Right lobe of liver (tissue), 6 donors: ENCODE data around the gene NOS1. TPM values are rescaled to one million over a fixed set of nuclear protein-coding genes. Genes with fewer than 3 reads are reported as not detected.

Source experiments
- ATAC-seq, 4 donors: fragments of 200-7000 bp; cut with Tn5 transposase; one replicate each; pipeline ENCODE4 v1.9.1; 2020; ENCODE audit warnings: mild to moderate bottlenecking in 4 of 4, moderate library complexity in 4 of 4
- DNase-seq, 3 donors: peaks; one replicate each; pipeline ENCODE4 v3.0.0-alpha.2; 2020
- H3K27ac ChIP-seq, 3 donors: fragments of 200-600 bp; one replicate each; pipeline ENCODE4 v1.8.0; 2022
- H3K27me3 ChIP-seq, 2 donors: fragments of 200-600 bp; one replicate each; pipeline ENCODE4 v1.8.0; 2022
- H3K36me3 ChIP-seq, 4 donors: fragments of 200-600 bp; sonication (generic) in 1 of 4; one replicate each; pipeline versions ENCODE4 v1.5.1 to v1.8.0; 2017 to 2022; ENCODE audit warnings: control low read depth in 1 of 4
- H3K4me1 ChIP-seq, 4 donors: fragments of 200-600 bp; sonication (generic) in 1 of 4; one replicate each; pipeline versions ENCODE4 v1.5.1 to v1.8.0; 2017 to 2022; ENCODE audit warnings: control low read depth in 1 of 4
- H3K4me3 ChIP-seq, 3 donors: fragments of 200-600 bp; one replicate each; pipeline ENCODE4 v1.8.0; 2022
- H3K9me3 ChIP-seq, 4 donors: fragments of 200-600 bp; sonication (generic) in 1 of 4; one replicate each; pipeline versions ENCODE4 v1.5.1 to v1.8.0; 2017 to 2022; ENCODE audit warnings: control low read depth in 1 of 4
- CTCF ChIP-seq, 4 donors: fragments of 200-600 bp in 3 of 4; fragments of 450-650 bp in 1 of 4; IDR thresholded peaks; one replicate each; pipeline versions ENCODE4 v1.5.1 to v1.8.0; 2016 to 2022; ENCODE audit warnings: antibody characterized with exemption in 4 of 4, mild to moderate bottlenecking in 2 of 4
- POLR2A ChIP-seq: fragments of 450-650 bp; IDR thresholded peaks from one replicate; pipeline ENCODE4 v1.6.1; 2017; ENCODE audit warnings: antibody characterized with exemption, mild to moderate bottlenecking
- WGBS: methylation state at CpG from one replicate; pipeline ENCODE4 v1.1.6; 2018; ENCODE audit warnings: low coverage, low lambda C conversion rate; ENCODE audit not compliant: insufficient coverage; ENCODE audit errors: missing lambda C conversion rate; 5-methylcytosine and 5-hydroxymethylcytosine counted together
- intact Hi-C, 2 donors: fragments of 100-400 bp; cut with DNase I; formaldehyde crosslinking; loops; one replicate each; pipeline versions ENCODE4 v1.11.2 to v1.14.1; 2022
- total RNA-seq, 6 experiments: library from RNA; depleted of rRNA in 2 of 6; stranded (reverse); fragments of >200 nt in 2 of 6; fragmentation: NEBNext Ultra II Directional in 3 of 6; extraction: Animal tissue kit (Norgen Biotek cat#: 25700) in 3 of 6; gene quantifications; one replicate each; pipeline versions ENCODE4 v1.1.0 to v1.2.4, GENCODE V29; 2016 to 2023
- donor health status: DM: no; HTN: yes; CAD: no.
- donor health status: DM: no; HTN: no; CAD: no.
- donor health status: DM: no; HTN: no; CAD: no.
- donor health status: DM: no; HTN: yes; CAD: no.
- donor health status: DM: no; HTN: yes; CAD: no.

The NOS1 gene
- total RNA-seq, 6 experiments from 2014 or later: under 0.01 to 0.12 (median 0.05) TPM

- intact Hi-C loops: loop anchor here (5.0 to 10.0 kb wide), 2 partner anchors 606 to 608 kb away; no protein-coding TSS in a partner anchor
- H3K36me3 ChIP-seq: no peaks in the 10 kb centered on the region
- ATAC-seq (peak; percentile 66 to 80 (median 70)), DNase-seq (peak; percentile 82 to 84 (median 83))
- no peaks in the 10 kb centered on the region for H3K9me3 ChIP-seq
- TF ChIP-seq CTCF (IDR thresholded peaks at IDR 0.05) (peak; percentile 56 to 85 (median 81)), POLR2A (no peak)
- H3K27me3 ChIP-seq: no peaks in the 10 kb centered on the region
- H3K27ac ChIP-seq: no peak overlapping the region
- H3K4me3 ChIP-seq: no peak overlapping the region
- whole genome bisulfite sequencing: 5% methylated on average over 11 of the region's 13 CpGs
- H3K4me1 ChIP-seq: no peaks in the 10 kb centered on the region
Observed at GRCh38 chr12:117236456-117237001, 124.9 kb downstream of the NOS1 start.

DNA sequence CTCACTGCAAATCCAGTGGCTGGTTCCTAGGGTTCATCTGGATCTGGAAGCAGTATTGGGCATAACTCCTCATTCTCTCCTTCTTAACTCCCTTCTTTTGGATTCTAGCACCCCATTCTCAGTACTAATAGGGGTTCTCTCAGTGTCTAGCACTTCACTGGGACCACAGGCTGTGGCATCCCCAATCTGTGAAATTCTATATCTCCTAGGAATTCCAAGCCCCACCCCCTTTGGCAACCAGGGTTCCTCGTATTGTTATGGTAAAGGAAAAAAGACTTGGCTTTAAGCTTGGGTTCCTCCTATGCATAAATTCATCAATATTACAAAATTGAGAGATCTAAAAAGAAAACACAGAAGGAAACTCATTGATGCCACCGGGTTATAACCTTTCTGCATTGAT is 126.2 kb downstream of the NOS1 start:
- no peak for TF ChIP-seq POLR2A
- no peak for TF ChIP-seq CTCF (IDR thresholded peaks at IDR 0.05)
- ATAC-seq (no peak), DNase-seq (no peak)
- WGBS: 25% methylated on average over 2 of the region's 2 CpGs
- Histone ChIP-seq H3K27ac (no peak overlapping the region), H3K4me3 (no peak overlapping the region), H3K27me3 (no peaks in the 10 kb centered on the region), H3K4me1 (no peaks in the 10 kb centered on the region), H3K36me3 (no peaks in the 10 kb centered on the region), H3K9me3 (no peaks in the 10 kb centered on the region)
- intact Hi-C loops: loop anchor here (5.0 to 10.0 kb wide), 2 partner anchors 607 to 610 kb away; no protein-coding TSS in a partner anchor

DNA sequence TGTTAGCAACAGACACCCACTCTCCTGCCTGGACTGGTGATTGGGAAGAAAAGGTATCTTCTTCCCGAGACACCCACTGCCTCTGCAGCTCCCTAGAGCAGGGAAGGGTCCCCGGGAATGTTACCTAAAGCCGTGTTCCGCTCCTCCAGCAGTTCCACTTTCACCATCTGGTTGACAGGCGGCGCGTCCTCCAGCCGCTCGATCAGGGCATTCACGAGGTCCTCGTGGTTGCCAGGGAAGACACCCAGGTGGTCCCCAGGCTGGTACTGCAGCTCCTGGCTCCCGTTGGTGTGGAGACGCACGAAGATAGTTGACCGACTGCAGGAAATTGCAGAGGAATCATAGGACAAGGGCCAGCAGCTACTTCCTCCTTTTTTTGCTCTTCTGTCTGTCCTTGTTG is 127.0 kb downstream of the NOS1 start:
- no peaks in the 10 kb centered on the region for H3K27me3 ChIP-seq
- H3K4me1 ChIP-seq: no peaks in the 10 kb centered on the region
- no peaks in the 10 kb centered on the region for H3K9me3 ChIP-seq
- ATAC-seq (no peak), DNase-seq (no peak)
- intact Hi-C loops: loop anchor here in 1 of 2 donors (10.0 kb wide), 1 partner anchor 610 kb away; no protein-coding TSS in a partner anchor
- H3K27ac ChIP-seq: no peak overlapping the region
- 64% methylated on average over 5 of the region's 15 CpGs for WGBS
- H3K4me3 ChIP-seq: no peak overlapping the region
- no peaks in the 10 kb centered on the region for H3K36me3 ChIP-seq
- TF ChIP-seq CTCF (IDR thresholded peaks at IDR 0.05): no peak
- no peak for TF ChIP-seq POLR2A

DNA sequence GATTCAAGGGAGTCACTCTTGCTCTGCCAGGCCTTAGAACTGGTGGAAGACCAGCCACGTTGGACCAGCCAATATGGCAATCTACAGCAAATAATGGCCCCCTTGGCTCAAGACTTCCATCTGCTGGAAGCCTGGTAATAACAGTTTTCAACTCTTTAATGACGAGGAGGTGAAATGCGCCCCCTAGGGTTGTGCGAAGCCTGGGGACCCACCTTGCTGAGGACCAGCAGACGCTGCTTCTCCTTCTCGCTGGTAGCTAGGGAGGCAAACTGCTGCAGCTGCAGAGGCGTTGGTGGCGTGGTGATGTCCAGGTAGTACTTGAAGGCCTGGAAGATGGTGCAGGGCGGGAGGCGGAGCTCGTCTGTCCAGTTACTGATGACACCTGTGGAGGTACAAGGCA is 129.7 kb downstream of the NOS1 start:
- WGBS: 66% methylated on average over 5 of the region's 11 CpGs
- H3K27ac ChIP-seq: no peak overlapping the region
- H3K9me3 ChIP-seq: no peaks in the 10 kb centered on the region
- no peak overlapping the region for H3K4me3 ChIP-seq
- ATAC-seq (no peak), DNase-seq (no peak)
- H3K27me3 ChIP-seq: no peaks in the 10 kb centered on the region
- no peaks in the 10 kb centered on the region for H3K4me1 ChIP-seq
- intact Hi-C loops: loop anchor here in 1 of 2 donors (10.0 kb wide), 1 partner anchor 613 kb away; no protein-coding TSS in a partner anchor
- no peak for TF ChIP-seq POLR2A
- no peak for TF ChIP-seq CTCF (IDR thresholded peaks at IDR 0.05)
- no peaks in the 10 kb centered on the region for H3K36me3 ChIP-seq
